Cardiac septum (tissue), 1 donor: ENCODE results near the gene SNX20. TPM values are rescaled to one million over a fixed set of nuclear protein-coding genes. Genes with fewer than 3 reads are reported as not detected.

Experiments used
- DNase-seq: peaks from one replicate; pipeline ENCODE4 v3.0.0-alpha.2; 2020; ENCODE audit warnings: low spot score
- intact Hi-C: fragments of 100-400 bp; cut with DNase I; formaldehyde crosslinking; loops from one replicate; pipeline ENCODE4 v1.14.0; 2022
- total RNA-seq: library from RNA; stranded (reverse); fragmentation: NEBNext Ultra II Directional; extraction: Animal tissue kit (Norgen Biotek cat#: 25700); gene quantifications from one replicate; pipeline ENCODE4 v1.2.1, GENCODE V29; 2021
- donor health status: DM: no; HTN: no; CAD: no.

SNX20 gene
- total RNA-seq, 1 donor from 2014 or later = 0.75 TPM

DNA sequence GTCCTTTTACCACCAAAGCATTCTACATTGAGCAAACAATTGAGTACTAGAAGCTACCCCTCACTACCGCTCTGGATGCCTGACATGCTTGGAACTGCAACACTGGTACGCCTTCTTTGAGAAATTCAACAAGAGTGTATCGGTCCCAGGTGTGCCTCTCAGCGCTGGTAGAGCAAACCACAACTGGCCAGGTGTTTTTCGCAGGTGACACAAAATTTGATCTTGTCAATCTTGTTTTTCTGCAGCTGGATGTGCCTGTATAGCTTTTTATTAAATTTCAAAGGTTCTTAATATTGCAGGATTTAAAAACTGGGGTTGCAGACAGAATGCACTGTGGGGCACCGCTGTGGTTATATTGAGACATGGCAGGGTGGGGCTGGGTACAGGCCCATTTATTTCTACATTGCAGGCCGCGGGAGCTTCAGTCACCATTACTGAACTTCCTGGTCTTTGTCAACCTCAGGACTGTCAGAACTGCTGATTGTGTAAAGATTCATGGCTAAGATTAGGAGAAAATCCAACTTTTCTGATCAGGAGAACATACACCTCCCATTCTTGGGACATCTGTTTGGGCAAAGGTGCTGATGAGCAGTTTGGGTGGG lies 4.5 kb upstream of the SNX20 start:
- DNase-seq = peak; percentile 77
- intact Hi-C loops = no loop called here

DNA sequence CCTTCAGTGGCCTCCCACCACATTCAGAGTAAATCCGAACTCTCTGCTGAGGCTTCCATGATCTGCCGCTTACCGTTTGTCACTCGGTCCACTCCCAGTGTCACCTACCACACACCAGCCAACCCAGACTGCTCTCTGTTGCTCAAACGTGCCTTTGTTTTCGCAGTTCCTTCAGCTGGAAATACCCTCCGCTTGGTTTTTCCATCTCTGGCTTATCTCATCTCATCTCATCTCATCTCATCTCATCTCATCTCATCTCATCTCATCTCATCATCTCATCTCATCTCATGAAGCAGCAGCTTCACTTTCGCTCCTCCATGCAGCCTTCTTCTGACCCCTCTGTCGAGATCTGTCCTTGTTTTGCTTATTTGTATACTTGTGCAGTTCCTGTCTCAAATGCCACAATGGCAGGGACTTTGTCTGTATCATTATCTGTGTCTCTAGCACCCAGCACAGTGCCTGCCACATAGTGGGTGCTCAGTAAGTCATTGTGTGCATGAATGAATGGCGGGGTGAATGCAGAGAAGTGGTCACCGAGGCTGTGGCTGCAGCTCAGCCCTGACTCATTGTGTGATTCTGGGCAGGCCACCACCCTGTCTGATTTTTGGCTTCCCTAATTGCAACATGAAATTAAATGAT lies 3.8 kb upstream of the SNX20 start:
- intact Hi-C loops = no loop called here

DNA sequence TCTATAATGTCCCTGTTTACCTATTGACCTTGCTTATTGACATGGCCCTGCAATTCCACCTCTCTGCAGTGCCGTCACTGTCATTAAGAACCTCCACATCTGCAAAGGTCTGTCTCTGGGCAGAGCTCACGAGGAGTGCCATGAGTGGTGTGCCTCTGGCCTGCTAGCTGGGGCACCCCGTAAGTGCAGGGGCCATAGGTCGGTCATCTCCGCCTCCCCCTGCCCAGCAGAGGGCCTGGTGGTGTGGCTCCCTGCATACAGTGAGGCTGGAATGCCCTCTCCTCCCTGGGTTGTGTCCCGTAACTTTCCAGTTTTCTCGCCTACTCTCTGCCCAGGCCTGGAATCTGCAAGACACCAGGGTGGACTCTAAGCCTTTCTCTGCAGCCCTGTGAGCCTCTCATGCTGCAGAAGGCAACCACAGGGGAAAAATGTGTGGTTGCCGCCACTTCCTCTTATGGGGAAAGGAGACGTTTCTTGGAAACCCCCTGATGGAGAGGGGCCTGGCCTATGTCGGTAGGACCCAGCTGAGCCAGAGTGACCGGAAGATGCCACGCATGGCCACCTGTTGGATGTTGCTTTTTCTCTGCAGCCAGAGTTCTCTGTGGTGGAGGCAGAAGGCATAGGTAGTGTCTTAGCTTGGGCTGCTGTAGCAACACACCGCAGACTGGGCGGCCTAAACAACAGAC lies 2.7 kb upstream of the SNX20 start:
- peak; percentile 79 for DNase-seq
- intact Hi-C loops = no loop called here

More for the DNA sequence above, 3.8 kb upstream of the SNX20 start:
- DNase-seq = peak; percentile 72

DNA sequence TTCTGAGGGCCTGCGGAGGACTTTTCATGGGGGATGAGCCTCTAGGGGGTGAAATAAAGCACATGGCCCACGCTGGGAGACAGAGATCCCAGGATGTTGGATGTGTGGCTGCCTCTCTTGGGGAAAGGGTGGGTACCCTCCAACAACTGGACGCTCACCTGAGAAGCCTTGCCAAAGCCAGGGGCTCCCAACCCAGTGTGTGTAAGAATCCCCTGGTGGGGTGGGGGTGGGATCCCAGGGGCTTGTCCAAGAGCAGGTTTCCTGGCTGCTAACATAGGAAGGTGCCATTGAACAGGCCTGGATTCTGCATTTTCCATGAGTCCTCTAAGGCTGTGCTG lies 587 bp downstream of the SNX20 start:
- intact Hi-C loops = no loop called here
- DNase-seq = peak; percentile 44

DNA sequence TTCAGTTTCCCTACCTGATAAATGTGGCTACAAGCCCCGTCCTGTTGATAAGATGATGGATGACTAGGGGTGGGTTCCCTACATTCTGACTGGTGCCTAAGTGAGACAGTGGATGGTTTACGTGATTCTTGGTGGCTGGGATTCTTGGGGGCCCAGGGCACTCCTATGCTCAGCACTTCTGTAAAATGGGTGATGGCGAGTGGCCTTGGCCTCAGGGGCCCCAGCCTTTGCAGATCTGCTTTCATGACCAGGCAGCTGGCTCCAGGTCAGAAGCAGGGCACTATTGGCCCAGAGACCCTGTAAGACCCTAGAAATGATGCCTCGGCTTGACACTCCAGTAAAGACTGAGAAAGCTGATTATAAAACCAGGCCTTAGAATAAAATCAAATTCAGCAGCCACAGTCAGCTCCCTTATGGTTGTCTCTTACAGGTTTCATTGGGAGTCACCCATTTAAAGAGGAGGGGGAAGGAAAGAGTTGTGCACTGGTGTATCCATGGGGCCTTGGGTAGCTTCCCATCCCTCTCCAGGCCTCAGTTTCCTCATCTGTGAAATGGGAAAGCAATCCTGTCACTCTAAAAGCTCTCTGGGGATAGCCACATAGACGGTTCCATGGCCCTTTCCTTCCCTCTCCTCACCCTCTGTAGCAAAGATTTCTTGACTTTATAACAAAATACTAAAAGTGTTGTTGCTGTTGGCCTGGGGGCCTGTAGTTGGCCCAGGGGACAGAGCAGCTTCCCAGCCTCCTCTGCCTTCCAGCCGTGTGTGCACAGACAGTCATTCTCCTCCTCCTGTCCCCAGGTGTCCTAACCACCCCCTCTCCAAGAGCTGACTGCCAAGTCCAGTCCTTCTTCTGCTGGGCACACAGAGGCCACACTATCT lies 1.2 kb downstream of the SNX20 start:
- peak; percentile 70 for DNase-seq
- intact Hi-C loops = no loop called here

DNA sequence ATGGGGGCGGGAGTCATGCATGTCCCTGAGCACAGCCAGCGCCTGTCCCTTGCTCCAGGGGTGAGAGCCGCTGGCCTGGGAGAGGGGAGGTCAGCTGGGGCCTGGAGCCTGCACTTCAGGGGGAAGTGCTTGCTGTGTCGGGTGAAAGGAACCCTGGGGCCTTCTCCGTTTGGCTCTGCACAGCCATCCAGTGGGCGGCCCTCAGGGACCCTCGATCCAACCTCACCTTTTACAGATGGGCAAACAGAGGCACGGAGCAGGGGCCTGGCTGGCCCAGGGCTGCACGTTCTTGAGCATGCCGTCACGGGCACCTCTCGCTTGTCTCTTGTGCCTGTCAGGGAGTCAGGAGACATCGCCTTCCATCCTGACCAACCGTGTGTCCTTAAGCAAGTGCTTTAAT lies 1.8 kb downstream of the SNX20 start:
- intact Hi-C loops = no loop called here
- peak; percentile 73 for DNase-seq

DNA sequence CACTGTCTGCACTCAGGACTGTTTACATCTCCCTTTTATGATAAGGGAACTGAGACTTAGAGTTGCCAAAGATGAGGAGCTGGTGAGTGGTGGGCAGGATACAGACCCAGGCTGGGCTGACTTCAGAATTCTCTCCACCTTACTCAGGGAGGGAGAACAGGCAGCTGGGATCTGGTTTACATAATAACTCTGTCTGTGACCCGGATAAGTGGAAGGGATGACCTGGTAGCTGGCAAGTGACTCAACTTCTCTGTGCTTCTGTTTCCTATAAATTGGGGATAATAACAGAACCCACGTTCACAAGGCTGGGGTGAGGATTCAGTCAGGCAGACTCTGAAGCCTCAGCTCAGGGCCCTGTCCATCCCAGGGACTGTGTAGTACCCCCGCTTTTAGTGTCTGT lies 2.6 kb downstream of the SNX20 start:
- intact Hi-C loops = no loop called here

DNA sequence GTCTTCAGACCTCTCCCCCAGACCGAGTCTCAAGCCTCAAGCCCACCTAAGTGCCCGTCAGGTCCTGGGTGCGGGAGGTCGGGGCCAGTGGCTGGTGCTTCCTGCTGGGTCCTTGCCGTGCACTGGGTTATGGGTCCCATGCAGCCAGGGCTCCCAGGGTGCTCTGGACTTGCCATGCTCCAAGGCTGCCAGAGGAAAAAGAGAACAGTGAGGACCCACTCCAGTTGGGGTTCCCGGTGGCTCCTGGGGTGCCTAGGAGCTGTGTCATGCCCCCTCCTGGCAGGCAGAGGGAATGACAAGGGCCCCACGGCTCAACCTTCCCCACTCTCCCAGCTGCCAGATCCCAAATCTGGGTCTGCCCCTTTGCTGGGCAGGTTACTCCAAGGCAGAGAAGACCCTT lies 3.8 kb downstream of the SNX20 start:
- DNase-seq = peak; percentile 59
- intact Hi-C loops = no loop called here

More for the DNA sequence above, 2.6 kb downstream of the SNX20 start:
- no peak for DNase-seq

DNA sequence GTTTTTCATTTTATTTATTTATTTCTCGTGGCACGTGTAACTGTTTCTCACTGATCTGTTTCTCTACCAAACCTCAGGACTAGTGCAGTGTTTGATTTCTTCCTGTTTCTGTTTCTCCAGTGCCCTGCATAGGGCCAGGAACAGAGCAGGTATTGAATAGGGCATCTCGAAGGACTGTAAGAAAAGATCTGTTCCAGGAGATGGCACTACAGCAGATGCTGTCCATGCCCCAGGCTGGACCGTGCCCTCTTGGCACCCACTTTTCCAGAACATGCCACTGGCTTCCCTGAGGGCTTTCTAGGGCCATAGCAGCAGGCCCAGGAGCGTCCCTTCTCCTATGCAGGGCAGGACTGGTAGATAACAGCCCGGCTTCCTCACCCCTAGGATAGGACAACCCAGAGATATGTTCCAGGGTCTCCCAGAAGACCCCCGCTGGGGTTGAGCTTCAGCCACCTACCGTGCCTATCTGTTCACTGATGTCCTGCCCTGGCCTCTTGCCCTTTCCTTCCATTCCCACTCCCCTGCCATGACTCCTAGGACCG lies 4.4 kb downstream of the SNX20 start:
- intact Hi-C loops = no loop called here
- DNase-seq = peak; percentile 59

DNA sequence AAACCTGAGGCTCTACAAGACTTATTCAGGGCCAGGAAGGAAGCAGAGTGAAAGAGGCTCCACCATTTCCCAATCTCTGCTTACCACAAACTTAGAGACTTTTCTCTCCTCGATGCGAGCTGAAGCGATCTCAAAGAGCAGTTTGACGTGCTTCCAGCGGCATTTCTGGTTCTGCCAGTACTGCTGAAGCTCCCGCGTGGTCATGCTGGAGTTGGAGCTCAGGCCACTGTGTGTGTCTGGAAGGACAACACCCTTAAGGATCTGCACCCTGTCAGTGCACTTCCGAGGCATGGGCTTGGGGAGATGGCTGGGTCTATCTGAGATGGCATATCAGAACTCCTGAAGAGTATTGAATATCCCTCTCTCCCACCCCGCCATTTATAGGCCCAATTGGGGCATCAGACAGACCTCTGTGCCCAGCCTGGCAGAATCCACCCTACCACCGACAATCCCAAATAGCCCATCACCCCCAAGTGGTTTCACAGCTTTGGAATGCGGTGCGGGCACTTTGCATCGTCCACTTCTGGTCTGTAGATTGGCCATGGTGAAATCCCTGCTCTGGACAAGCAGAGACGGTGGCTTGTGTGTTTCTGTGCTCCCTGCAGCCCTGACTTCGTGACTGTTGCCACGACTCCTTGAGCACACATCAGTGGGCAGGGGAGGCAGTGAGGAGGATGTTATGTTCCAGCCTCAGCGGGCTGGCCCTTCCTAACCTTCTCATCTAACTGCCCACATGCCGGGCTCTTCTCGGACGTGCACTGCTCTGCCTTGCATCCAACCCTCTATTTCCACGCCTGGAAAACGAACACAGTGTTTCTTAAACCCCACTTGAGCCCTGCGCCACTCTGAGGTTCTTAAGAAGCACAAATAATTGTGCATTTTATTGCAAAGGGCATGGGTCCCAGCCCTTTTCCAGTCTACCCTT lies 5.2 kb downstream of the SNX20 start:
- intact Hi-C loops = no loop called here
- peak; percentile 60 for DNase-seq

DNA sequence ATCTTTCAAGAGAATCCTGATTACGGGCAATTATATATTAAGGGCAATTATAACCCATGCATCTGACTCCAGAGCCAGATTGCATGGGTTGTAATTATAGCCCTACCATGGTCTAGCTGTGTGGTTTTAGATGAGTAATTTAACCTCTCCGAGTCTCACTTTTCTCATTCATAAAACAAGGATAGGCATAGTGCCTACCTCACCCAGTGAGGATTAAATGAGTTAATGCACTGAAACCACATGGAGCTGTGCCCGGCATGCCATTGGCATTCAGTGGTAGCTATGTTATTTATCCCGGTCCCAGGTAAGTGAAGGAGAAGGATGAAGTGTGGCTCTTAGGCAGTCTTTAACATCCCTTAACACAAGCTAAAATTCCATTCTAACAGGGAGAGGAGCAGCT lies 6.3 kb downstream of the SNX20 start:
- DNase-seq = no peak
- intact Hi-C loops = no loop called here

DNA sequence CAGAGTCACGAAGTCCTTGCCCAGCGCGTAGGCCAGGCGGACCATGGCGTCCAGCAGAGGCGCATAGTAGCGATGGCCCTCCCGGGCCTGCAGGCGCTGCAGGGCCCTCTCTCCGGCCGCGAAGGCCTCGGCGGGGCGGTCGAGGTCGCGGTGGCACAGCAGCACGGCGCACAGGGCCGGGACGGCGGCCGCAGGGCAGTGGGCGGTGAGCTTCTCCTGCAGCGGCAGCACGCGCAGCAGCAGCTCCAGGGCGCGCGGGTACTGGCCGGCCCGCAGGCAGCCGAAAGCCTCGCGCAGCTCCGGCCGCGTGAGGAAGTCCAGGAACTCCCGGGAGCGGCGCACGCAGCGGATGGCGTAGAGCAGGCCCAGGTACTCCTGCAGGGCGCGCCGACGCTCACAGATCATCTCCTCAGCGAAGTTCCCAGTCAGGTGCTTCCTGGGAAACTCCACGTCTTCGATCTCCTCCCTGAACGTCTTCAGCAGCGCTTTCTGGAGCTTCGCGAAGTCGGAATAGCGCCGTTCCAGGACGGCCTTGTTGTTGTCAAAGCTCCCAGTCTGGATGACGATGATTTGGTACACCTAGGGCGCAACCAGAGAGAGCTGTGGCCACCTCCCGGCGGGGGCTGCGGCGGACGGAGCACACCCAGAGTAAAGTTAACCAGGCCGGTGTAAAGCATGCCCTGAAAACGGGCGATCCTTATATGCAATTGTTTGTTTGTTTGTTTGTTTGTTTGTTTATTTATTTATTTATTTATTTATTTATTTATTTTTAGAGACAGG lies 7.4 kb downstream of the SNX20 start:
- intact Hi-C loops = no loop called here
- DNase-seq = no peak

DNA sequence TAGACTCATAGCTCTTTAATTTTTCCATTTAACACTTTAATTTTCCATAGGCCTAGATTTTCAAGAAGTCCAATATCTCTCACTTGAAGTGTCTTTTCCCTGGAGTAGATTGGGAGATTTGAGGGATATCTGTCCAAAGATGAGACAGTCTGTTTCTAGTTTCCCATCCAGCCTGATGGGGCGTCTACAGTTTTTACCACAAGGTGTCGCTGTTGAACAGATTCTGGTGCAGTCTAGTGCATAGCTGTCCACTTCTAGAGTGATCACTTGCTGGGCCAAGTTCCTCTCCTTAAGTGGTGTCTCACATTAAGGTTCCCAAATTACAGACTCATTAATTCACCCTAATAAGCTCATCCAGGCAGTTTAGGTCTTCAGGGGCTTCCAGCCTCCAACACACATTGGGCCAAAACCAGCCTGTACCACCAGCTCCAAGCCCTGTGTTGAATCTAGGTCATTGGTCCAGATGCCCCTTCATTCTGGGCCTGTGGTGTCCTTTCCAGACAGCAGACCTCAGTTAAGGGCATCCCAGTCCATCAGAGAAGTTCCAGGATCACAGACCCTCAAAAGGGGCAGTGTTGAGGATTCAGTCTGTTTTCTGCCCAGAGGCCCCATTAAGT lies 9.4 kb downstream of the SNX20 start:
- DNase-seq = no peak
- intact Hi-C loops = no loop called here

DNA sequence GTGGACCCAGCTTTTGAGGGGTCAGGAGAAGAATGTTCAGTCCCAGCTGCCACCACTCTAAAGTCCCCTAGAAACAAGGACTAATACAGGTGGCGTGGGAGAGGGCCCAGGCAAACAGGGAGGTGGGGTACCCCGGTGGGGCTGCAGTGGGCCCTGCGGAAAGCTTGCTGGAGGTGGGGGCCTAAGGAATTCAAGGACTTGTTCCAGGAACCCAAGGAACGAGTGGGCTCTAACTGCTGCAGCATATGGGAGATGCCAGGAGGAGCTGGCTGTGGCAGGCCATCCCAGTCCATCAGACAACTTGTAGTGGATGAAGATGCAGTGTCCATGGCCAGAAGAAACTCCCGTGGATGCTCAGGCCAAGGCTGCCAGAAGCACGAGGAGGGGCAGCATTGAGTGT lies 10.6 kb downstream of the SNX20 start:
- intact Hi-C loops = no loop called here
- DNase-seq = no peak

DNA sequence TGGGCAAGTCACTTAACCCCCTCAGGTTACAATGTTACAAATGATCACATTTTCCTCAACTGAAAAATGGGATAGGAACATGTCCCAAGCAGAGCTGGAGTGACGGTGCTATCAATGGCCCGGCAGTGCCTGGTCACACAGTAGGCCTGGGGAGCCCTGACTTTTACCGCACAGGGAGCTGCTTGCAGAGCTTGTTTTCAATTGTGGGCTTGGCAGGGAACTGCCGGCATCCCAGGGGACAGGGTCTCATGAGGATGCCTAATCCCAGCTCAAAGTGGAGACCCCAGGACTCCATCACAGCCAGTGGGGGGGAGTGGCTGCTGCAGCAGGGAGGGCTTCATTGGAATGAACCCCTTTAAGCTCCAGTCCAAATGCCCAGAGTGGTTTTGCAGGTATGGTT lies 11.4 kb downstream of the SNX20 start:
- intact Hi-C loops = loop anchor here (5.0 to 10.0 kb wide), 4 partner anchors 135 to 645 kb away; partner anchors contain the start of gene CNEP1R1
- no peak for DNase-seq

DNA sequence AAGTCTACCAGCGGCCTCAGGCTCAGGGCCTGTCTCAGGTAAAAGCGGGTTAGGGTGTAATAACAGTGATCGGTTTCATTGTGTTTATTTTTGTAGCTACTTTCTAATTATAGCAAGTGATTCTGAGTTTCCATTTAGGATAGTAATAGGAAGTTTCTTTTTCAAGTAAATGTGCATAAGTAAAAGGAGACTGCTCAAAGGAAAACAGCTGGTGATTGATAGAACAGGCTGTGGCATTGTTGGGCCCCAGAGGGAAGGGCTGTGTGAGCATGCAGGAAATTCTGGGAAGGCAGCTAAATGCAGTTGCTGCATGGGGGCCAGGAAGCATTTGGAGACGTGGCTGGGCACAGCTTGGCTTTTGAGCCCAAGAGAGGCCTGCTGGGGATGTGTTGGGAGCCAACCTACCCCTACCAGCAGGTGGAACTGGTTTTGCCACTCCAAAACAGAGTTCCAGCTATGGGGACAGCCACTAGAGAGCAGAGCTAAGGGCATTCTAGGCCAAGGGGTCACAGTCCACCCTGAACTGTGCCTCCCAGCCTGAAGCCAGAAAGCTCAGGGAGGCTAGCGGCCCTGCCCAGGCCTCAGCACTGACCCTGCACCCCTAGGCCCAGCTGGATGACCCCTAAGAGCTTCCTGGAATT lies 12.6 kb downstream of the SNX20 start:
- DNase-seq = no peak
- intact Hi-C loops = loop anchor here (5.0 to 10.0 kb wide), 4 partner anchors 136 to 644 kb away; partner anchors contain the start of gene CNEP1R1
